ENCODE data around the gene AGFG2.
"Not testable (repeated sequence)": the region's sequence is repeated elsewhere in the genome, so short reads cannot be mapped to it uniquely, and the experiment has no call there.

AGFG2 gene

DNA sequence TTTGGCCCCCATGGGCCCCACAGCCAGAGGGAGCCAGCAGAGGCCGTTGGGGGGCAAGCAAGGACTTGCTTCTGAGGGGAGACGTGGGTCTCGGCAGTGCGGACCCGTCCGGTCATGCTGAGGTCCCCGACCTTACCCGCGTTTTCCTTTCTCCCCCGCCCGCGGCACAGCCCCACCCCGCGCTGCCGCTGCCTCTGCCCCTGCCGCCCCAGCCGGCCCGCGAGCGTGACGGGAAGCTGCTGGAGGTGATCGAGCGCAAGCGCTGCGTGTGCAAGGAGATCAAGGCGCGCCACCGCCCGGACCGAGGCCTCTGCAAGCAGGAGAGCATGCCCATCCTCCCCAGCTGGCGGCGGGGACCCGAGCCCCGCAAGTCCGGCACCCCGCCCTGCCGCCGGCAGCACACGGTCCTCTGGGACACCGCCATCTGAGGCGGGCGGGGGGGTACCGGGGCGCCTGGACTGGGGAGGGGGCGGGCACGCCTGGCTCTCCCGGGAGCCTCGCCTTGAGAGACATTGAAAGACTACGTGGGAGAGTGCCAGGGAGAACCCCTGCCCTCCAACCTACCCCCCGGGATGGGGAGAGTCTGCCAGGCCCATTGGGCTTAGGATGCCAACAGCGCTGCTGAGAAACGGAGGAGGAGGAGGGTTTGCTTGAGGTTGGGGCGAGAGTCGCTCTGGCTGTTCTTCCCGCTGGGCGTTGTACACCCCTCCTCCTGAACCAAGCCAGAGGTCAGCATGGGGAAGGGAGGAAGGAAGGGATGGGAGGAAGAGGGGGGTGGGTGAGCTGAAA lies 45.3 kb upstream of the AGFG2 start:
- no peak overlapping the region for H3K4me3 ChIP-seq (replicated peaks; ENCODE audit: low read depth, low read length)
- TF ChIP-seq, protein P1, sequence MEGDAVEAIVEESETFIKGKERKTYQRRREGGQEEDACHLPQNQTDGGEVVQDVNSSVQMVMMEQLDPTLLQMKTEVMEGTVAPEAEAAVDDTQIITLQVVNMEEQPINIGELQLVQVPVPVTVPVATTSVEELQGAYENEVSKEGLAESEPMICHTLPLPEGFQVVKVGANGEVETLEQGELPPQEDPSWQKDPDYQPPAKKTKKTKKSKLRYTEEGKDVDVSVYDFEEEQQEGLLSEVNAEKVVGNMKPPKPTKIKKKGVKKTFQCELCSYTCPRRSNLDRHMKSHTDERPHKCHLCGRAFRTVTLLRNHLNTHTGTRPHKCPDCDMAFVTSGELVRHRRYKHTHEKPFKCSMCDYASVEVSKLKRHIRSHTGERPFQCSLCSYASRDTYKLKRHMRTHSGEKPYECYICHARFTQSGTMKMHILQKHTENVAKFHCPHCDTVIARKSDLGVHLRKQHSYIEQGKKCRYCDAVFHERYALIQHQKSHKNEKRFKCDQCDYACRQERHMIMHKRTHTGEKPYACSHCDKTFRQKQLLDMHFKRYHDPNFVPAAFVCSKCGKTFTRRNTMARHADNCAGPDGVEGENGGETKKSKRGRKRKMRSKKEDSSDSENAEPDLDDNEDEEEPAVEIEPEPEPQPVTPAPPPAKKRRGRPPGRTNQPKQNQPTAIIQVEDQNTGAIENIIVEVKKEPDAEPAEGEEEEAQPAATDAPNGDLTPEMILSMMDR (IDR thresholded peaks at IDR 0.05; ENCODE audit: low read depth, low read length, missing control alignments), result no peak
- no peak for DNase-seq (ENCODE audit: extremely low read depth, low read depth)

DNA sequence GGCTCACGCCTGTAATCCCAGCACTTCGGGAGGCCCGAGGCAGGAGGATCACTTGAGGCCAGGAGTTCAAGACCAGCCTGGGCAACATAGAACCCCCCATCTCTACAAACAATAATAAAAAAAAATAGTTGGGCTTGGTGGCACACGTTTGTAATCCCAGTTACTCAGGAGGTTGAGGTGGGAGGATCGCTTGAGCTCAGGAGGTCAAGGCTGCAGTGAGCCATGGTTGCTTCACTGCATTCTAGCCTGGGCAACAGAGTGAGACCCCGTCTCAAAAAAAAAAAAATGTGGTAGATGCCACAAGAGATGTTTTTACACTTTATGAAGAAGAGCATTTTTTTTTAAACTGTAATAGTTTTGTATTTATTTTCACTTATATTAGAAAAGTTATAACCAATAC lies 42.5 kb upstream of the AGFG2 start:
- no peak for DNase-seq (ENCODE audit: extremely low read depth, low read depth)
- TF ChIP-seq, protein P1 (IDR thresholded peaks at IDR 0.05; ENCODE audit: low read depth, low read length, missing control alignments), result no peak

GRCh38 chr7:100500743-100501142 lies 38.3 kb upstream of the AGFG2 start:
- DNase-seq (ENCODE audit: extremely low read depth, low read depth); H3K4me3 ChIP-seq (replicated peaks; ENCODE audit: low read depth, low read length): not testable (repeated sequence)

More for the DNA sequence above, 42.5 kb upstream of the AGFG2 start:
- H3K4me3 ChIP-seq (replicated peaks; ENCODE audit: low read depth, low read length), result no peak overlapping the region

DNA sequence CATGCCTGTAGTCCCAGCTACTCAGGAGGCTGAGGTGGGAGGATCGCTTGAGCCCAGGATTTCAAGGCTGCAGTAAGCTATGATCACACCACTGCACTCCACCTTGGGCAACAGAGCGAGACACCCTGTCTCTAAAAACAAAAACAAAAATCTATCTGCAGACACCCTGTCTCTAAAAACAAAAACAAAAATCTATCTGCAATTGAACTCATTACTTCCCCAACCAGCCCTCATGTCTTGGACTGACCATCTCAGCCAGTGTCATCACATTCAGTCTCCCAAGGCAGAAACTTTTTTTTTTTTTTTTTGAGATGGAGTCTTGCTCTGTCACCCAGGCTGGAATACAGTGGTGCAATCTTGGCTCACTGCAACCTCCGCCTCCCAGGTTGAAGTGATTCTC lies 35.0 kb upstream of the AGFG2 start:
- not testable (repeated sequence) for H3K4me3 ChIP-seq (replicated peaks; ENCODE audit: low read depth, low read length)

DNA sequence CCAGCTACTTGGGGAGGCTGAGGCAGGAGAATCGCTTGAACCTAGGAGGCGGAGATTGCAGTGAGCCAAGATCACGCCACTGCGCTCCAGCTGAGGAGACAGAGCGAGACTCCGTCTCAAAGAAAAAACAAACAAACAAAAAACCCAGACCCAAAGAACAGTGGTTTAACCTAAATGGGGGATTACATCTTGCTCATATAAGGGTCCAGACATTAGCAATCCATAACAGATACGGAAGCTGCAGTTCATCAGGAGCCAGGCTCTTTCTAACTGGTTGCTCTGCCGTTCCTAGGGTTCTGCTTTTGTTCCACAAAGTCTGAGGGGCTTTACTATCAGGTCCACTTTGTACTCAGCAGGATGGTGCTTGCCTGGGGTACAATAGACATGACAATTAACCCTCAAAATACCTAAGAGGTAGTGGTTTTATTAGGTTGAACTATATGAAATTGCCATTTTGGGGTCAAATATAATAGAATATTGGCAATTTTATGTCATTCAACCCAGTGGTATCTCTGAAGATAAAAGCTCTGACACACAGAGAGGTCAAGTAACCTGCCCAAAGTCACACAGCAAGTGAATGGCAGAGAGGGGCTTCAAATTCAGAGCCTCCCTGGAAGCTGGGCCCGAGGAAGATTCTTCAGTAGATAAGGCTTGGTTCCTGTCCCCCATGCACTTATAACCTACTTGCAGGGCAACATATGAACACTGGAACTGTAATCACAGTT lies 34.0 kb upstream of the AGFG2 start:
- TF ChIP-seq, protein P1 (IDR thresholded peaks at IDR 0.05; ENCODE audit: low read depth, low read length, missing control alignments), result no peak
- no peak for DNase-seq (ENCODE audit: extremely low read depth, low read depth)
- H3K4me3 ChIP-seq (replicated peaks; ENCODE audit: low read depth, low read length), result no peak overlapping the region

More for the DNA sequence above, 35.0 kb upstream of the AGFG2 start:
- not testable (repeated sequence) for DNase-seq (ENCODE audit: extremely low read depth, low read depth)

- TF ChIP-seq, protein P1 (IDR thresholded peaks at IDR 0.05; ENCODE audit: low read depth, low read length, missing control alignments), result no peak
- H3K4me3 ChIP-seq (replicated peaks; ENCODE audit: low read depth, low read length), result no peak overlapping the region
- DNase-seq (ENCODE audit: extremely low read depth, low read depth), result no peak
Measured at GRCh38 chr7:100506356-100506923, 32.6 kb upstream of the AGFG2 start.

- TF ChIP-seq, protein P1 (IDR thresholded peaks at IDR 0.05; ENCODE audit: low read depth, low read length, missing control alignments), result no peak
- no peak overlapping the region for H3K4me3 ChIP-seq (replicated peaks; ENCODE audit: low read depth, low read length)
- DNase-seq (ENCODE audit: extremely low read depth, low read depth), result no peak
Measured at GRCh38 chr7:100509231-100509630, 29.8 kb upstream of the AGFG2 start.
